ENCODE data around the gene OSBP2. TPM values are rescaled to one million over a fixed set of nuclear protein-coding genes. Genes with fewer than 3 reads are reported as not detected.

The OSBP2 gene
- polyA plus RNA-seq, 1 experiment, result 0.77 TPM

GRCh38 chr22:30824096-30824495, 129.4 kb downstream of the OSBP2 start:
- H3K27me3 ChIP-seq (ENCODE audit: control insufficient read depth, insufficient read depth, low read length), result peaks cover 15% of the 10 kb centered on the region
- no peak for TF ChIP-seq CTCF (IDR thresholded peaks at IDR 0.05; ENCODE audit: insufficient read depth, low read depth, low read length)
- ChIA-PET POLR2A (no interaction called here), CTCF (interaction anchor here (1.6 kb wide), 1 partner anchor 9 kb away, joined by 3 read pairs; no protein-coding TSS in a partner anchor)
- no peak overlapping the region for H3K4me3 ChIP-seq (ENCODE audit: low read depth, low read length)
- DNase-seq (ENCODE audit: low read depth), result no peak
- no peaks in the 10 kb centered on the region for H3K36me3 ChIP-seq (ENCODE audit: control insufficient read depth, insufficient read depth, low read length)

- CTCF ChIA-PET, result no interaction called here
- POLR2A ChIA-PET, result no interaction called here
- no peak for DNase-seq (ENCODE audit: low read depth)
- no peaks in the 10 kb centered on the region for H3K36me3 ChIP-seq (ENCODE audit: control insufficient read depth, insufficient read depth, low read length)
- TF ChIP-seq CTCF (IDR thresholded peaks at IDR 0.05; ENCODE audit: insufficient read depth, low read depth, low read length), result no peak
- peaks cover 15% of the 10 kb centered on the region for H3K27me3 ChIP-seq (ENCODE audit: control insufficient read depth, insufficient read depth, low read length)
- H3K4me3 ChIP-seq (ENCODE audit: low read depth, low read length), result no peak overlapping the region
Measured at GRCh38 chr22:30824711-30825110, 130.0 kb downstream of the OSBP2 start.

GRCh38 chr22:30825711-30826505, 131.2 kb downstream of the OSBP2 start:
- no peak for DNase-seq (ENCODE audit: low read depth)
- H3K36me3 ChIP-seq (ENCODE audit: control insufficient read depth, insufficient read depth, low read length), result no peaks in the 10 kb centered on the region
- POLR2A ChIA-PET, result no interaction called here
- CTCF ChIA-PET, result no interaction called here
- peaks cover 15% of the 10 kb centered on the region for H3K27me3 ChIP-seq (ENCODE audit: control insufficient read depth, insufficient read depth, low read length)
- H3K4me3 ChIP-seq (ENCODE audit: low read depth, low read length), result no peak overlapping the region
- no peak for TF ChIP-seq CTCF (IDR thresholded peaks at IDR 0.05; ENCODE audit: insufficient read depth, low read depth, low read length)

- no peak for TF ChIP-seq CTCF (IDR thresholded peaks at IDR 0.05; ENCODE audit: insufficient read depth, low read depth, low read length)
- DNase-seq (ENCODE audit: low read depth), result no peak
- Histone ChIP-seq H3K36me3 (ENCODE audit: control insufficient read depth, insufficient read depth, low read length) (no peaks in the 10 kb centered on the region), H3K4me3 (ENCODE audit: low read depth, low read length) (no peak overlapping the region), H3K27me3 (ENCODE audit: control insufficient read depth, insufficient read depth, low read length) (peaks cover 12% of the 10 kb centered on the region)
- ChIA-PET CTCF (no interaction called here), POLR2A (no interaction called here)
Measured at GRCh38 chr22:30826670-30827355, 132.1 kb downstream of the OSBP2 start.

GRCh38 chr22:30827646-30828045, 133.0 kb downstream of the OSBP2 start:
- ChIA-PET POLR2A (no interaction called here), CTCF (no interaction called here)
- Histone ChIP-seq H3K4me3 (ENCODE audit: low read depth, low read length) (no peak overlapping the region), H3K27me3 (ENCODE audit: control insufficient read depth, insufficient read depth, low read length) (peaks cover 9% of the 10 kb centered on the region), H3K36me3 (ENCODE audit: control insufficient read depth, insufficient read depth, low read length) (no peaks in the 10 kb centered on the region)
- no peak for TF ChIP-seq CTCF (IDR thresholded peaks at IDR 0.05; ENCODE audit: insufficient read depth, low read depth, low read length)
- no peak for DNase-seq (ENCODE audit: low read depth)
